8988T (cell line): ENCODE data around the gene LLGL2.

Experiments used
- DNase-seq: peaks from one replicate; pipeline ENCODE4 v3.0.0; 2011

Gene LLGL2

DNA sequence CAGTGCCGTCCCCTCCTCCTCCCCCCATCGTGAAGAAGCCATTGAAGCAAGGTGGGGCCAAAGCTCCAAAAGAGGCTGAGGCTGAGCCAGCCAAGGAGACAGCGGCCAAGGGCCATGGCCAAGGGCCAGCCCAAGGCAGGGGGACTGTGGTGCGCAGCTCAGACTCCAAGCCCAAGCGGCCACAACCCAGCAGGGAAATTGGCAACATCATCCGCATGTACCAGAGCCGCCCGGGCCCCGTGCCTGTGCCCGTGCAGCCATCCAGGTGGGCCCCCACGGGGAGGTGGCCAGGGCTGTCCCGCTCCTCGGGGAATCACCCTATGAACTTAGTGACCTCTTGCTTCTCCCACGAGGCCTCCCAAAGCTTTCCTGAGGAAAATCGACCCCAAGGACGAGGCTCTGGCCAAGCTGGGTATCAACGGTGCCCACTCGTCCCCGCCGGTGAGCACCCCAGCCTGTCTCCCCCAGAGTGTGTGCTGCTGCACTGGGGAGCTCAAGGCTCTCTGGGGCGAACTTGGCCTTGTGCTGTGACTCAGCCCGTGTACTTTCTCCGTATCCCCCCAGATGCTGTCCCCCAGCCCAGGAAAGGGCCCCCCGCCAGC, 91.1 kb downstream of the LLGL2 start:
- DNase-seq = no peak

- DNase-seq = no peak
These were observed 91.7 kb downstream of the LLGL2 start for GRCh38 chr17:75617218-75617617.

DNA sequence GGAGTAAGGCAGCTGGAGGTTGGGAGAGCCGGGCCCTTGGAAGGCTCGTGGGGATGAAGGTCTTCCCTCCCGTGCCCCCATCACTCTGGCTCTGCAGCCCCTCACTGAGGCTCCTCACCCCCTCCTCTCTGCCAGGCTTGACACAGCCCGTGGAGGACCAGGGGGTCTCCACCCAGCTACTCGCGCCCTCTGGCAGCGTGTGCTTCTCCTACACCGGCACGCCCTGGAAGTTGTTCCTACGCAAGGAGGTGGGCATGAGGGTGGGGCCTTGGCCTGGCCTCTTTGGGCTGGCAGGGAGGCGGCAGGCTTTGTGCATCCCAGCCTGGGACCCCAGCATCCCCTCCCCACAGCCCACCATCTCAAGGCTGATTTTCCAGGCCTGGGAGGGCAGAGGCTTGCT, 92.2 kb downstream of the LLGL2 start:
- no peak for DNase-seq

DNA sequence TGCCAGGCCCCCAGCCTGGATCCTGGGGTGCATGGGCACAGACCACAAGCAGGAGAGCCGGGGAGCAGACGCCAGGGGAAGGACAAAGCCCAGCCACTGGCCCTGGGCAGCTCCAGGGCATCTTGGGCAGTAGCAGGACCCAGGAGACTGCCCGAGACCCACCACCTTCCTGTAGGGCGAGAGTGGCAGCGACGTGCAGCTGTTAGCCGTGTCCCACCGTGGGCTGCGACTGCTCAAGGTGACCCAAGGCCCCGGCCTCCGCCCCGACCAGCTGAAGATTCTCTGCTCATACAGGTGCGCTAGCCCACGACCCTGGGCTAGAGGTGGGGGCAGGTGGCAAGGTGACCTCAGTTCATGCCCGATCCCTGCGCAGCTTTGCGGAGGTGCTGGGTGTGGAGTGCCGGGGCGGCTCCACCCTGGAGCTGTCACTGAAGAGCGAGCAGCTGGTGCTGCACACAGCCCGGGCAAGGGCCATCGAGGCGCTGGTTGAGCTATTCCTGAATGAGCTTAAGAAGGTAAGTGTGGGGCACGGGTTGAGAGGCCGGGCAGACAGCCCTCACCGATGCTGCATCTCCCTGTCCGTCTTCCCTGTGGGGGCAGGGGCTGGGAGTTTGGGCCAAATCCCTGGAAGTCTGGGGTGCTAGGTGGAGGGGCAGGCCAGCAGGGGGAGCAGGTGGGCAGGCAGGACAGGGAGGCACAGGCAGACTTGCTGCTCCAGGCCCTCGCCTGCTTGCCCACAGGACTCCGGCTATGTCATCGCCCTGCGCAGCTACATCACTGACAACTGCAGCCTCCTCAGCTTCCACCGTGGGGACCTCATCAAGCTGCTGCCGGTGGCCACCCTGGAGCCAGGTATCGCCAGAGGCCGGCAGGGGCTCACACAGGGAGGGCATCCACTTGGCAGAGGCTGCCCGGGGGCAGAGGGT, 94.3 kb downstream of the LLGL2 start:
- DNase-seq = peak; percentile 83

DNA sequence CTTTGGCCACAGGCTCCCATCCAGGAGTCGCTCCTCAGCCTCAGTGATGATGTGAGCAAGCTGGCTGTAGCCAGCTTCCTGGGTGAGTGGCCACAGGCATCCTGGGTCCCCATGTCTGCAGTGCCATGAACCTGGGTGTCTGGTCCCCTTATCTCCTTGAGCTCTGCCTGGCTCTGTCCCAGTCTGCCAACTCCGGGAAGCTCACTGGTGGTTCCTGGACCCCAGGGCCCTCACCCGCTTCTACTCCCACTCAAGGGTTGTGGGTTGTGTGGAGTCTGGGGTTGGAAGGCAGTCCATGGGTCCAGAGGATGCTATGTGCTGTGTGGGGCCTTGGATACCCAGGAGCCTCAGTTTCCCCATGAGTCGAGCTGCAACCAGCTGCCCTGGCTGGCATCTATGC, 96.0 kb downstream of the LLGL2 start:
- DNase-seq = no peak

DNA sequence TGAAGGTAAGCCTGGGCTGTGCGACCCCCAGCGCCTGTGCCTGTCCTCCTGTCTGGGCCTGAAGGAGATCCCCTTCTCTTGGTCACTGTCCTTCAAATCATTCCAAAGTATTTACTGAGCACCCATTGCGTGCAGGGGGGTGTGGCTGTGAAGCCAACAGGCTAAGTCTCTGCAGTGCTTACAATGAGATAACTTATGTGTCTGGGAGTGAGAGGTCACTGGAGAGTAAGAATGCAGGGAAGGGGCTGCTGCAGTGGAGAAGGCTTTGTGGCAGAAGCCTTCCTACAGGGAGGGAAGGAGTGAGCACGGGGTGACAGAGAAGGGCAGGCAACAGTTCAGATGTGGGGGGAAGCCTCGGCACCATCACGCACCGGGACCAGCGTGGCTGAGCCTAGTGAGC, 96.6 kb downstream of the LLGL2 start:
- no peak for DNase-seq

DNA sequence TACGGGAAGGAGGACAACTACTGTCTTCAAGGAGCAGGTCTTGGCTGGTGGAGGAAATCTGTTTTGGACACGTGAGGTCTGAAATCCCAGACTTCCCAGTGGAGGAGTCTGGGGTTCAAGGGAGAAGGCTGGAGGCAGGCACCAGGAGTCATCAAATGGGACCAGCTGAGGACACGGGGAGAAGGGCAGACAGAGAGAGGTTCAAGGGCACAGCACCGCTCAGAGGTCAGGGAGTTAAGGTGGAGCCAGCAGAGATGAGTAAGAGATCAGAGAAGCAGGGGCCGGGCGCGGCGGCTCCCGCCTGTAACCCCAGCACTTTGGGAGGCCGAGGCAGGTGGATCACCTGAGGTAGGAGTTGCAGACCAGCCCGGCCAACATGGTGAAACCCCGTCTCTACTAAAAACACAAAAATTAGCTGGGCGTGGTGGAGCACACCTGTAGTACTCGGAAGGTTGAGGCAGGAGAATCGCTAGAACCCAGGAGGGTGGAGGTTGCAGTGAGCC, 97.3 kb downstream of the LLGL2 start:
- no peak for DNase-seq

- no peak for DNase-seq
These were observed 97.9 kb downstream of the LLGL2 start for GRCh38 chr17:75623386-75623785.

DNA sequence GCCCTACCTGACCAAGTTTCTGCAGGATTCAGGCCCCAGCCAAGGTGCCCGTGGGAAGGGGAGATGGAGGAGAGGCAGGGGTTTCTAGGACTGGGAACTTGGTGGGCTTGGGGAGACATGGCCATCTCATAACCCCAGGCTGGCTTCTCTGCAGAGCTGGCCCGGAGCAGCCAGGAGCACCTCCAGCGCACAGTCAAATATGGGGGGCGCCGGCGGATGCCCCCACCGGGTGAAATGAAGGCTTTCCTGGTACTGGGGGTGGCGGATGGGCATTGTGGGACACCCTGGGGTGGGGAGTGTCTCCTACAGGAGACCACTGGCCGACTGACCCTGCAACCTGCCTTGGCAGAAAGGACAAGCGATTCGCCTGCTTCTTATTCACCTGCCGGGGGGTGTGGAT, 98.5 kb downstream of the LLGL2 start:
- no peak for DNase-seq
